Neutrophil (primary cell): ENCODE data around the gene NAT16.
"Not testable (repeated sequence)": the region's sequence is repeated elsewhere in the genome, so short reads cannot be mapped to it uniquely, and the experiment has no call there.

Experiments
- H3K27ac ChIP-seq: fragments of 200-600 bp; sonication (generic); 2 replicates; pipeline ENCODE4 v1.5.1; 2016; ENCODE audit warnings: mild to moderate bottlenecking, moderate library complexity
- H3K27me3 ChIP-seq: fragments of 200-600 bp; sonication (generic); 2 replicates; pipeline ENCODE4 v1.6.0; 2016; ENCODE audit warnings: mild to moderate bottlenecking
- H3K36me3 ChIP-seq: fragments of 200-600 bp; sonication (generic); 2 replicates; pipeline ENCODE4 v1.5.1; 2017
- H3K4me1 ChIP-seq, 2 experiments: fragments of 200-600 bp in 1 of 2; sonication (generic) in 1 of 2; 1 replicate in 1 of 2; 2 replicates in 1 of 2; pipeline versions ENCODE4 v1.5.1 to v1.6.1; 2013 to 2016; ENCODE audit warnings: low read depth in 1 of 2, low read length in 1 of 2, mild to moderate bottlenecking in 1 of 2, moderate library complexity in 1 of 2; ENCODE audit not compliant: control insufficient read depth in 1 of 2, insufficient read depth in 1 of 2
- H3K4me3 ChIP-seq, 2 experiments: fragments of 200-600 bp in 1 of 2; sonication (generic) in 1 of 2; 1 replicate in 1 of 2; 2 replicates in 1 of 2; pipeline ENCODE4 v1.5.1; 2013 to 2016; ENCODE audit warnings: low read depth in 1 of 2, low read length in 1 of 2, mild to moderate bottlenecking in 1 of 2, moderate library complexity in 1 of 2
- H3K9me3 ChIP-seq: fragments of 200-600 bp; sonication (generic); 2 replicates; pipeline ENCODE4 v1.5.1; 2016
- CTCF ChIP-seq: fragments of 200-600 bp; sonication (generic); IDR thresholded peaks from 2 replicates; pipeline ENCODE4 v1.5.1; 2016; ENCODE audit warnings: antibody characterized with exemption

Gene NAT16

GRCh38 chr7:101134399-101134980 lies 45.6 kb downstream of the NAT16 start:
- Histone ChIP-seq H3K9me3 (no peaks in the 10 kb centered on the region), H3K27ac (no peak overlapping the region), H3K4me3 (no peak overlapping the region), H3K27me3 (peaks cover 64% of the 10 kb centered on the region), H3K4me1 (no peaks in the 10 kb centered on the region), H3K36me3 (no peaks in the 10 kb centered on the region)
- TF ChIP-seq CTCF, result no peak

- Histone ChIP-seq H3K36me3 (no peaks in the 10 kb centered on the region), H3K4me1 (no peaks in the 10 kb centered on the region), H3K9me3 (no peaks in the 10 kb centered on the region), H3K4me3 (no peak overlapping the region), H3K27me3 (peaks cover 64% of the 10 kb centered on the region), H3K27ac (no peak overlapping the region)
- TF ChIP-seq CTCF, result no peak
Measured at GRCh38 chr7:101133621-101134398, 46.3 kb downstream of the NAT16 start.

DNA sequence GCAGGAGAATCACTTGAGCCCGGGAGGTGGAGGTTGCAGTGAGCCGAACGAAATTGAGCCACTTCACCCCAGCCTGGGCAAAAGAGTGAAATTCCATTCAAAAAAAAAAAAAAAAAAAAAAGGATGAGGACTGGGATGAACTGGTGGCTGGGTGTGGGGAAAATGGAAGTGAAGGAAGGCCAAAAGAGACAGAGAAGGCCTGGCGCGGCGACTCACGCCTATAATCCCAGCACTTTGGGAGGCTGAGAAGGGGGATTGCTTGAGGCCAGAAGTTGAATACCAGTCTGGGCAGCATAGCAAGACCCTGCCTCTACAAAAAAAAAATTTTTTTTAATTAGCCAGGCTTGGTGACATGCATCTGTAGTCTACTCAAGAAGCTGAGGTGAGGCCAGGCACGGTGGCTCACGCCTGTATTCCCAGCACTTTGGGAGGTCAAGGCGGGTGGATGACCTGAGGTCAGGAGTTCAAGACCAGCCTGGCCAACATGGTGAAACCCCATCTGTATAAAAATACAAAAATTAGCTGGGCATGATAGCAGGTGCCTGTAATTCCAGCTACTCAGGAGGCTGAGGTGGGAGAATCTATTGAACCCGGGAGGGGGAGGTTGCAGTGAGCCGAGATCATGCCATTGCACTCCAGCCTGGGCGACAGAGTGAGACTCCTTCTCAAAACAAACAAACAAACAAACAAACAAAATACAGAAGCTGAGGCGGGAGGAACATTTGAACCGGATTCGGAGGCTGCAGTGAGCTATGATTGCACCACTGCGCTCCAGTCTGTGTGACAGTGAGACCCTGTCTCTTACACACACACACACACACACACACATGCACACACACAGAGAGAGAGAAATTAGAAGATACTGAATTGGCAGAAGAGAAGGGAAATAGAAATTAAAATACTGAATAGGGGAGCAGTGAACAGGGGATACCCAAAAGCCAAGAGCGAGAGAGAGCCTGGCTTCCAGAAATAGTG lies 47.2 kb downstream of the NAT16 start:
- not testable (repeated sequence) for H3K4me3 ChIP-seq, H3K4me1 ChIP-seq, H3K36me3 ChIP-seq, H3K27ac ChIP-seq, H3K9me3 ChIP-seq
- peaks cover 63% of the 10 kb centered on the region for H3K27me3 ChIP-seq

GRCh38 chr7:101129603-101130117 lies 50.4 kb downstream of the NAT16 start:
- Histone ChIP-seq H3K36me3 (no peaks in the 10 kb centered on the region), H3K27ac (no peak overlapping the region), H3K4me3 (no peak overlapping the region)

DNA sequence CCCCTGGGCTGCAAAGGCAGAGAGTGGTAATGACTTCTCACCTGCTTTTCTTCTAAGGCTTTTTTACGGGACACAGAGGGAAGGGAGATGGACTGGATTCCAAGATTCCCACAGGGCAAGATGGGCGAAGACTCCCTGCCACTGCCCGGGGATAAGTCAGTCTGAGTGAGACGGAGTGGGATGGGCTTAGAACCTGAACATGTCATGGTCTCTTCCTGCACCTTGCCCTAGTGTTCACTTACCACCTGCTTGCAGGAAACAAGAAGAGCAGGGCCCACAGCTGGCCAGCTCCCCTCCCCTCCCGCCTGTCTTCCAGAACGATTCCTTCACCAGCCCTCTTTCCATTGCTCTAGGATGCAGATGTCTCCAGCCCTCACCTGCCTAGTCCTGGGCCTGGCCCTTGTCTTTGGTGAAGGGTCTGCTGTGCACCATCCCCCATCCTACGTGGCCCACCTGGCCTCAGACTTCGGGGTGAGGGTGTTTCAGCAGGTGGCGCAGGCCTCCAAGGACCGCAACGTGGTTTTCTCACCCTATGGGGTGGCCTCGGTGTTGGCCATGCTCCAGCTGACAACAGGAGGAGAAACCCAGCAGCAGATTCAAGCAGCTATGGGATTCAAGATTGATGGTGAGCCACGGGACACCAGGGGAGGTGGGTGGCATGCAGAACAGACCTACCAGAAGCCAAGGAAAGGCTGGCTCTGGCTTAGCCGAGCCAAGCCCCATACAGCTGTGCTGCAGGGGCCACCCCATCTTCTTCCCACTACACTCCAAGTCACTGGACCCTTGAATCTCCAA lies 51.9 kb downstream of the NAT16 start:
- H3K4me1 ChIP-seq, result no peaks in the 10 kb centered on the region
- no peaks in the 10 kb centered on the region for H3K36me3 ChIP-seq
- peaks cover 66% of the 10 kb centered on the region for H3K27me3 ChIP-seq
- no peak overlapping the region for H3K4me3 ChIP-seq
- TF ChIP-seq CTCF, result no peak
- no peak overlapping the region for H3K27ac ChIP-seq
- H3K9me3 ChIP-seq, result no peaks in the 10 kb centered on the region

More at GRCh38 chr7:101129603-101130117, 50.4 kb downstream of the NAT16 start:
- no peaks in the 10 kb centered on the region for H3K4me1 ChIP-seq
- no peaks in the 10 kb centered on the region for H3K9me3 ChIP-seq
- H3K27me3 ChIP-seq, result peaks cover 66% of the 10 kb centered on the region
- no peak for TF ChIP-seq CTCF
